BLaER1 treated with 17β-estradiol and CSF1 and Interleukin-3, amounts not matched to agents 10 nM and 100 nM (cell line): ENCODE results near the gene LONRF3.
"Not testable (repeated sequence)": the region's sequence is repeated elsewhere in the genome, so short reads cannot be mapped to it uniquely, and the experiment has no call there.

ENCODE experiments used
- H3K27ac ChIP-seq, 11 experiments: shearing (Covaris generic); formaldehyde crosslinking; 2 replicates each; pipeline ENCODE4 v1.8.1; 2022
- H3K27me3 ChIP-seq, 11 experiments: shearing (Covaris generic); formaldehyde crosslinking; 2 replicates each; pipeline ENCODE4 v1.8.1; 2022
- H3K36me3 ChIP-seq, 11 experiments: shearing (Covaris generic); formaldehyde crosslinking; 2 replicates each; pipeline ENCODE4 v1.8.1; 2022
- H3K4me1 ChIP-seq, 10 experiments: shearing (Covaris generic); formaldehyde crosslinking; 2 replicates each; pipeline ENCODE4 v1.8.1; 2022
- H3K4me2 ChIP-seq, 11 experiments: shearing (Covaris generic); formaldehyde crosslinking; 2 replicates each; pipeline ENCODE4 v1.8.1; 2022
- H3K4me3 ChIP-seq, 10 experiments: shearing (Covaris generic); formaldehyde crosslinking; 2 replicates each; pipeline ENCODE4 v1.8.1; 2022
- H3K9ac ChIP-seq, 11 experiments: shearing (Covaris generic); formaldehyde crosslinking; 2 replicates each; pipeline ENCODE4 v1.8.1; 2022
- H3K9me3 ChIP-seq, 11 experiments: shearing (Covaris generic); formaldehyde crosslinking; replicated peaks in 1 of 11; 2 replicates each; pipeline ENCODE4 v1.8.1; 2022
- H4K20me1 ChIP-seq, 11 experiments: shearing (Covaris generic); formaldehyde crosslinking; 2 replicates each; pipeline ENCODE4 v1.8.1; 2022
- Cebpa-rat ChIP-seq, 11 experiments: shearing (Covaris generic); IDR thresholded peaks; 2 replicates each; pipeline ENCODE4 v1.8.1; 2022

Gene LONRF3

GRCh38 chrX:118976599-118977340 lies 2.4 kb downstream of the LONRF3 start:
- Histone ChIP-seq H3K27ac (peak overlapping the region; percentile 65 to 97 (median 94); a peak in 21 of 22 replicates), H3K4me1 (peaks cover 26 to 60% (median 46%) of the 10 kb centered on the region in 10 experiments), H3K4me2 (peak overlapping the region; percentile 64 to 86 (median 79)), H3K9ac (peak overlapping the region; percentile 87 to 95 (median 91)), H3K27me3 (peaks cover 0 to 18% (median 11%) of the 10 kb centered on the region in 11 experiments; a peak in 16 of 22 replicates), H3K36me3 (peaks cover 24 to 52% (median 45%) of the 10 kb centered on the region in 11 experiments), H4K20me1 (peaks cover 49 to 62% (median 53%) of the 10 kb centered on the region in 11 experiments; a peak in 21 of 22 replicates), H3K4me3 (peak overlapping the region; percentile 63 to 87 (median 79)), H3K9me3 (peaks cover 10 to 32% (median 29%) of the 10 kb centered on the region in 11 experiments; a peak in 21 of 22 replicates)
- TF ChIP-seq Cebpa-rat (IDR thresholded peaks at IDR 0.05), result no peak

GRCh38 chrX:118977424-118977823 lies 3.0 kb downstream of the LONRF3 start:
- Histone ChIP-seq H3K9ac (peak overlapping the region in 10 of 11 experiments; percentile 87 to 95 (median 91); a peak in 20 of 22 replicates), H3K4me2 (peak overlapping the region; percentile 64 to 86 (median 79)), H3K36me3 (peaks cover 30 to 59% (median 51%) of the 10 kb centered on the region in 11 experiments), H3K4me3 (peak overlapping the region; percentile 63 to 87 (median 79)), H3K4me1 (peaks cover 26 to 67% (median 48%) of the 10 kb centered on the region in 10 experiments), H3K9me3 (peaks cover 10 to 32% (median 29%) of the 10 kb centered on the region in 11 experiments; a peak in 21 of 22 replicates), H4K20me1 (peaks cover 55 to 69% (median 60%) of the 10 kb centered on the region in 11 experiments; a peak in 21 of 22 replicates), H3K27ac (peak overlapping the region in 9 of 11 experiments; percentile 90 to 97 (median 94); a peak in 13 of 22 replicates), H3K27me3 (peaks cover 0 to 17% (median 11%) of the 10 kb centered on the region in 11 experiments; a peak in 16 of 22 replicates)
- no peak for TF ChIP-seq Cebpa-rat (IDR thresholded peaks at IDR 0.05)

GRCh38 chrX:118978451-118978850 lies 4.0 kb downstream of the LONRF3 start:
- H3K27me3 ChIP-seq, result peaks cover 0 to 7% (median 2%) of the 10 kb centered on the region in 11 experiments; a peak in 12 of 22 replicates
- TF ChIP-seq Cebpa-rat (IDR thresholded peaks at IDR 0.05), result no peak
- H3K4me1 ChIP-seq, result peaks cover 26 to 68% (median 43%) of the 10 kb centered on the region in 10 experiments
- no peak overlapping the region for H3K27ac ChIP-seq
- peak overlapping the region; percentile 4 to 86 (median 79); a peak in 21 of 22 replicates for H3K4me2 ChIP-seq
- peak overlapping the region in 8 of 10 experiments; percentile 69 to 87 (median 80); a peak in 10 of 20 replicates for H3K4me3 ChIP-seq
- H3K9ac ChIP-seq, result peak overlapping the region in 1 of 11 experiments; percentile 88; a peak in 1 of 22 replicates
- peaks cover 65 to 79% (median 70%) of the 10 kb centered on the region in 11 experiments; a peak in 21 of 22 replicates for H4K20me1 ChIP-seq
- peaks cover 9 to 26% (median 24%) of the 10 kb centered on the region in 11 experiments; a peak in 21 of 22 replicates for H3K9me3 ChIP-seq
- H3K36me3 ChIP-seq, result peaks cover 40 to 69% (median 62%) of the 10 kb centered on the region in 11 experiments

GRCh38 chrX:118980761-118981160 lies 6.3 kb downstream of the LONRF3 start:
- H3K9me3 ChIP-seq, result peaks cover 0 to 6% (median 4%) of the 10 kb centered on the region in 11 experiments; a peak in 10 of 22 replicates
- no peak for TF ChIP-seq Cebpa-rat (IDR thresholded peaks at IDR 0.05)
- H3K27me3 ChIP-seq, result no peaks in the 10 kb centered on the region
- H4K20me1 ChIP-seq, result peaks cover 89 to 94% (median 93%) of the 10 kb centered on the region in 11 experiments; a peak in 21 of 22 replicates
- no peak overlapping the region for H3K9ac ChIP-seq
- H3K4me1 ChIP-seq, result peaks cover 18 to 78% (median 36%) of the 10 kb centered on the region in 10 experiments; a peak in 19 of 20 replicates
- H3K27ac ChIP-seq, result no peak overlapping the region
- peak overlapping the region in 6 of 11 experiments; percentile 2 to 82 (median 61); a peak in 7 of 22 replicates for H3K4me2 ChIP-seq
- peaks cover 60 to 92% (median 85%) of the 10 kb centered on the region in 11 experiments for H3K36me3 ChIP-seq
- H3K4me3 ChIP-seq, result no peak overlapping the region

GRCh38 chrX:118983513-118983912 lies 9.1 kb downstream of the LONRF3 start:
- Histone ChIP-seq H3K4me2 (0 out of 22 replicates have a peak overlapping the region, but pooled peaks of 1 of the 11 experiments have one; percentile 2), H3K27ac (no peak overlapping the region), H3K4me1 (peaks cover under 1 to 76% (median 35%) of the 10 kb centered on the region in 10 experiments; a peak in 19 of 20 replicates), H3K9me3 (no peaks in the 10 kb centered on the region), H3K27me3 (no peaks in the 10 kb centered on the region), H3K9ac (no peak overlapping the region), H3K36me3 (peaks cover 82 to 100% (median 96%) of the 10 kb centered on the region in 11 experiments), H3K4me3 (no peak overlapping the region), H4K20me1 (peaks cover 82 to 100% (median 100%) of the 10 kb centered on the region in 11 experiments)
- no peak for TF ChIP-seq Cebpa-rat (IDR thresholded peaks at IDR 0.05)

GRCh38 chrX:118988911-118989310 lies 14.5 kb downstream of the LONRF3 start:
- Histone ChIP-seq H3K27me3 (no peaks in the 10 kb centered on the region), H3K4me3 (no peak overlapping the region), H3K36me3 (peaks cover 64 to 100% (median 99%) of the 10 kb centered on the region in 11 experiments), H3K27ac (no peak overlapping the region), H3K4me2 (peak overlapping the region in 9 of 11 experiments; percentile 23 to 68 (median 51); a peak in 12 of 22 replicates), H3K9me3 (peaks cover 0 to 22% (median 14%) of the 10 kb centered on the region in 11 experiments; a peak in 12 of 22 replicates), H3K9ac (no peak overlapping the region), H3K4me1 (peaks cover 34 to 73% (median 57%) of the 10 kb centered on the region in 10 experiments), H4K20me1 (peaks cover 33 to 88% (median 82%) of the 10 kb centered on the region in 11 experiments)
- no peak for TF ChIP-seq Cebpa-rat (IDR thresholded peaks at IDR 0.05)

- peaks cover 23 to 81% (median 72%) of the 10 kb centered on the region in 11 experiments; a peak in 21 of 22 replicates for H4K20me1 ChIP-seq
- H3K4me2 ChIP-seq, result peak overlapping the region in 10 of 11 experiments; percentile 6 to 75 (median 56); a peak in 18 of 22 replicates
- H3K9ac ChIP-seq, result no peak overlapping the region
- H3K36me3 ChIP-seq, result peaks cover 56 to 100% (median 96%) of the 10 kb centered on the region in 11 experiments
- no peak overlapping the region; a peak in 1 of 22 replicates for H3K27ac ChIP-seq
- peaks cover 34 to 68% (median 57%) of the 10 kb centered on the region in 10 experiments for H3K4me1 ChIP-seq
- no peaks in the 10 kb centered on the region for H3K27me3 ChIP-seq
- TF ChIP-seq Cebpa-rat (IDR thresholded peaks at IDR 0.05), result no peak
- H3K4me3 ChIP-seq, result 0 out of 20 replicates have a peak overlapping the region, but pooled peaks of 1 of the 10 experiments have one; percentile 1
- H3K9me3 ChIP-seq, result peaks cover 0 to 28% (median 17%) of the 10 kb centered on the region in 11 experiments; a peak in 12 of 22 replicates
Observed at GRCh38 chrX:118989886-118990285, 15.5 kb downstream of the LONRF3 start.

GRCh38 chrX:118990512-118991227 lies 16.3 kb downstream of the LONRF3 start:
- H4K20me1 ChIP-seq, result peaks cover 15 to 73% (median 64%) of the 10 kb centered on the region in 11 experiments; a peak in 21 of 22 replicates
- H3K27me3 ChIP-seq, result no peaks in the 10 kb centered on the region
- peaks cover 0 to 30% (median 17%) of the 10 kb centered on the region in 11 experiments; a peak in 12 of 22 replicates for H3K9me3 ChIP-seq
- H3K9ac ChIP-seq, result no peak overlapping the region
- H3K4me3 ChIP-seq, result 0 out of 20 replicates have a peak overlapping the region, but pooled peaks of 1 of the 10 experiments have one; percentile 1
- H3K36me3 ChIP-seq, result peaks cover 48 to 100% (median 93%) of the 10 kb centered on the region in 11 experiments
- H3K27ac ChIP-seq, result peak overlapping the region in 4 of 11 experiments; percentile 3 to 23 (median 20); a peak in 6 of 22 replicates
- no peak for TF ChIP-seq Cebpa-rat (IDR thresholded peaks at IDR 0.05)
- H3K4me1 ChIP-seq, result peaks cover 34 to 65% (median 54%) of the 10 kb centered on the region in 10 experiments
- peak overlapping the region; percentile 30 to 75 (median 51); a peak in 19 of 22 replicates for H3K4me2 ChIP-seq

- Histone ChIP-seq H3K4me1 (peaks cover 34 to 55% (median 50%) of the 10 kb centered on the region in 10 experiments), H3K36me3 (peaks cover 30 to 100% (median 85%) of the 10 kb centered on the region in 11 experiments), H4K20me1 (peaks cover 0 to 56% (median 46%) of the 10 kb centered on the region in 11 experiments; a peak in 19 of 22 replicates), H3K4me2 (peak overlapping the region; percentile 27 to 75 (median 51)), H3K27ac (peak overlapping the region in 3 of 11 experiments; percentile 18 to 23 (median 19); a peak in 2 of 22 replicates), H3K9me3 (peaks cover 0 to 43% (median 21%) of the 10 kb centered on the region in 11 experiments; a peak in 12 of 22 replicates)
- not testable (repeated sequence) for H3K4me3 ChIP-seq, H3K9ac ChIP-seq, H3K27me3 ChIP-seq
Observed at GRCh38 chrX:118992441-118993121, 18.2 kb downstream of the LONRF3 start.
